G401 (cell line): ENCODE measurements around the gene SGPP2. TPM values are rescaled to one million over a fixed set of nuclear protein-coding genes. Genes with fewer than 3 reads are reported as not detected.
A peak's percentile ranks its signal among the peaks of the same experiment; 100 is the strongest.
"Not testable (repeated sequence)": the region's sequence is repeated elsewhere in the genome, so short reads cannot be mapped to it uniquely, and the experiment has no call there.

Source experiments
- DNase-seq: peaks from one replicate; pipeline ENCODE4 v3.0.0-alpha.2; 2015; ENCODE audit warnings: low spot score
- in situ Hi-C: cut with HindIII; loops from 2 replicates; pipeline ENCODE4 v1.10.0; 2016; ENCODE audit warnings: low sequenced_read_pairs, mixed read lengths
- total RNA-seq: library from RNA; depleted of rRNA; stranded (reverse); fragments of >200 nt; shearing (Covaris generic); gene quantifications from 2 replicates; pipeline ENCODE4 v1.2.3, GENCODE V29; 2014; rRNA removed

The SGPP2 gene
- not detected in 2 replicates for total RNA-seq

- in situ Hi-C loops: no loop called here
- DNase-seq: peak; percentile 76
Observed at GRCh38 chr2:222424276-222424728, at the start of gene SGPP2. Gene SGPP2, plus strand, starts transcription at chr2:222424543. Its CDS starts 60 bp downstream, at chr2:222424603.

GRCh38 chr2:222375798-222376197, 48.5 kb upstream of the SGPP2 start:
- in situ Hi-C loops: no loop called here
- DNase-seq: no peak

- in situ Hi-C loops: no loop called here
- DNase-seq: no peak
Observed at GRCh38 chr2:222380456-222380855, 43.9 kb upstream of the SGPP2 start.

GRCh38 chr2:222381566-222381965, 42.8 kb upstream of the SGPP2 start:
- DNase-seq: no peak
- in situ Hi-C loops: no loop called here

GRCh38 chr2:222383255-222383654, 41.1 kb upstream of the SGPP2 start:
- no peak for DNase-seq
- in situ Hi-C loops: no loop called here

- DNase-seq: no peak
- in situ Hi-C loops: no loop called here
Observed at GRCh38 chr2:222391743-222392285, 32.5 kb upstream of the SGPP2 start.

- DNase-seq: no peak
- in situ Hi-C loops: no loop called here
Observed at GRCh38 chr2:222393733-222394267, 30.5 kb upstream of the SGPP2 start.

- in situ Hi-C loops: no loop called here
- peak; percentile 59 for DNase-seq
Observed at GRCh38 chr2:222398446-222398885, 25.9 kb upstream of the SGPP2 start.

- in situ Hi-C loops: no loop called here
- DNase-seq: peak; percentile 84
Observed at GRCh38 chr2:222399038-222399783, 25.1 kb upstream of the SGPP2 start.

GRCh38 chr2:222404151-222404905, 20.0 kb upstream of the SGPP2 start:
- in situ Hi-C loops: no loop called here

GRCh38 chr2:222408684-222409083, 15.7 kb upstream of the SGPP2 start:
- in situ Hi-C loops: no loop called here
- DNase-seq: no peak

More at GRCh38 chr2:222404151-222404905, 20.0 kb upstream of the SGPP2 start:
- DNase-seq: no peak

- in situ Hi-C loops: no loop called here
- no peak for DNase-seq
Observed at GRCh38 chr2:222410534-222410933, 13.8 kb upstream of the SGPP2 start.

GRCh38 chr2:222412334-222412733, 12.0 kb upstream of the SGPP2 start:
- DNase-seq, in situ Hi-C loops: not testable (repeated sequence)

GRCh38 chr2:222413295-222413911, 10.9 kb upstream of the SGPP2 start:
- in situ Hi-C loops: no loop called here
- no peak for DNase-seq

GRCh38 chr2:222418739-222419138, 5.6 kb upstream of the SGPP2 start:
- DNase-seq: no peak
- in situ Hi-C loops: no loop called here

- in situ Hi-C loops: no loop called here
Observed at GRCh38 chr2:222420508-222420907, 3.8 kb upstream of the SGPP2 start.

GRCh38 chr2:222421626-222422025, 2.7 kb upstream of the SGPP2 start:
- no peak for DNase-seq
- in situ Hi-C loops: no loop called here

More at GRCh38 chr2:222420508-222420907, 3.8 kb upstream of the SGPP2 start:
- DNase-seq: no peak

- in situ Hi-C loops: no loop called here
Observed at GRCh38 chr2:222423186-222423585, 1.2 kb upstream of the SGPP2 start.

GRCh38 chr2:222423632-222424275, 589 bp upstream of the SGPP2 start:
- peak; percentile 63 for DNase-seq
- in situ Hi-C loops: no loop called here

More at GRCh38 chr2:222423186-222423585, 1.2 kb upstream of the SGPP2 start:
- DNase-seq: peak; percentile 46
